HG03439 (cell line): ENCODE results near the gene SLC16A5.
"Not testable (repeated sequence)": the region's sequence is repeated elsewhere in the genome, so short reads cannot be mapped to it uniquely, and the experiment has no call there.

ENCODE experiments used
- ATAC-seq: cut with Tn5 transposase; IDR thresholded peaks from one replicate; pipeline ENCODE4 v1.9.1; 2021; ENCODE audit warnings: mild to moderate bottlenecking, moderate library complexity; ENCODE audit not compliant: unreplicated experiment

The SLC16A5 gene

GRCh38 chr17:75109407-75110233, 21.9 kb downstream of the SLC16A5 start, which contains the start of gene ARMC7:
Gene ARMC7 (plus strand): TSS chr17:75109969. CDS start chr17:75110289, 320 bp downstream.
- ATAC-seq, result peak; percentile 52

GRCh38 chr17:75110234-75110937, 22.6 kb downstream of the SLC16A5 start:
- no peak for ATAC-seq

DNA sequence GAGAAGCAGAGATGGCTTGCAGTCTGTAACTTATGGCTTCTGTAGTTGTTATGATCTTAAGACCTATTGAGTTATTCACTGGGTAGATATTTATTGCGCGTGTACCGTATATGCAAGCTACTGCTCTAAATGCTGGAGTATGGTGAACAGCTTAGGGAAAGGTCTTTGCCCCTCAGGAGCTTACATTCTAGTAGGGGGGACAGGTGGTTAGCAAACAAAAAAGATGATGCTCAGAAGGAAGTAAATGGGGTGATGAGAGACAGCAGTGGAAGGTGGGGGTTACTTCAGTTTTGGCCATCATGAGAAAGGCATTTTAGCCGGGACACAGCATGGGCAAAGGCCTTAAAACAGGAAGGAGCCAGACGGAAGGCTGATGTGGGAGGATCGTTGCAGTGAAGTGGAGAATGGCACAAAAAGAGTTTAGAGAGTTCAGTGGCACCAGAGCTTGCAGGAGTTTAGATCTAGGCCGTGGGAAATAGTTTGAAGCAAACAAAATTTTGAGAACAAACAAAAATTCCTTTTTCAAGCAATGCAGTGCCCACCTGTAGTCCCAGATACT, 24.1 kb downstream of the SLC16A5 start:
- ATAC-seq, result no peak

- ATAC-seq, result peak; percentile 51
Measured at GRCh38 chr17:75113798-75114551, 26.2 kb downstream of the SLC16A5 start.

GRCh38 chr17:75114552-75115314, 27.0 kb downstream of the SLC16A5 start:
- ATAC-seq, result no peak

- no peak for ATAC-seq
Measured at GRCh38 chr17:75115555-75115954, 27.8 kb downstream of the SLC16A5 start.

DNA sequence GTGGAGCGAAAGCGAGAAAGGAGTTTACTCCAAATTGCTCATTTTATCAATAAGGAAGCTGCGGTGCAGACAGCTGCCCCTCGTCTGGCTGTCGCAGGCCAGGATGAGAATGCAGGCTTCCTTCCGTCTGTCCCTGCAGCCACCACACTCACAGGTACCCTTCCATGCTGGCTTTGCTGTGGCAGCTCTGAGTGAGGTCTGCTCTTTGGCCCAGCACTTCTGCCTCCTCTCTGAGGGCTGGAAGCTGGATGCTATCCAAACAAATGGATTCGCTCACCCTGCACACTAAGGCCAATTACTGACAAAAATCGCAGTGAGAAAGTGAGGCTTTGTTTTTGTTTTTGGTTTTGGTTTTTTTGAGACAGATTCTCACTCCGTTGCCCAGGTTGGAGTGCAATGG, 29.0 kb downstream of the SLC16A5 start:
- ATAC-seq, result no peak

DNA sequence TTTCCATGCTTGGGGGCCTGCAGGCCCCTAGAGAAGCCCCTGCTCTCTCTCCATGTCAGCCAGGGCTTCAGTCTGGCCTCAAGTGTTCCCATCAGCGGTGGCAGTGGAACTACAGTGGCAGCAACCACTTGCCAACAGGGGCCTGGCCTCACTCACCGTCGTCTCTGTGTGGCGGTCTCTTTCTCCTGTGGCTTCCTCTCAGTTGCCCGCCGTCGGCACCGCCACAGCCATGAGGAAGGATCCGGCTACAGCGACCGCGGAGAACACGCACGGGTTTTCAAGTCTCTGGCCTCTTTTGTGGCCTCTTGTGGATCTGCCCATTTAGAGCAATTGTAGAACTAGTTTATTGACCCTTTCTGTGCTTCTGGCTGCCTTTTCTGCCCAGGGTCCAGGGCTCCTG, 30.6 kb downstream of the SLC16A5 start:
- no peak for ATAC-seq

- ATAC-seq, result no peak
Measured at GRCh38 chr17:75124041-75124818, 36.5 kb downstream of the SLC16A5 start.

GRCh38 chr17:75124819-75125162, 37.0 kb downstream of the SLC16A5 start:
- no peak for ATAC-seq

GRCh38 chr17:75125984-75126383, 38.2 kb downstream of the SLC16A5 start:
- no peak for ATAC-seq

GRCh38 chr17:75126954-75127353, 39.2 kb downstream of the SLC16A5 start:
- ATAC-seq, result no peak

GRCh38 chr17:75127936-75128335, 40.2 kb downstream of the SLC16A5 start:
- not testable (repeated sequence) for ATAC-seq

DNA sequence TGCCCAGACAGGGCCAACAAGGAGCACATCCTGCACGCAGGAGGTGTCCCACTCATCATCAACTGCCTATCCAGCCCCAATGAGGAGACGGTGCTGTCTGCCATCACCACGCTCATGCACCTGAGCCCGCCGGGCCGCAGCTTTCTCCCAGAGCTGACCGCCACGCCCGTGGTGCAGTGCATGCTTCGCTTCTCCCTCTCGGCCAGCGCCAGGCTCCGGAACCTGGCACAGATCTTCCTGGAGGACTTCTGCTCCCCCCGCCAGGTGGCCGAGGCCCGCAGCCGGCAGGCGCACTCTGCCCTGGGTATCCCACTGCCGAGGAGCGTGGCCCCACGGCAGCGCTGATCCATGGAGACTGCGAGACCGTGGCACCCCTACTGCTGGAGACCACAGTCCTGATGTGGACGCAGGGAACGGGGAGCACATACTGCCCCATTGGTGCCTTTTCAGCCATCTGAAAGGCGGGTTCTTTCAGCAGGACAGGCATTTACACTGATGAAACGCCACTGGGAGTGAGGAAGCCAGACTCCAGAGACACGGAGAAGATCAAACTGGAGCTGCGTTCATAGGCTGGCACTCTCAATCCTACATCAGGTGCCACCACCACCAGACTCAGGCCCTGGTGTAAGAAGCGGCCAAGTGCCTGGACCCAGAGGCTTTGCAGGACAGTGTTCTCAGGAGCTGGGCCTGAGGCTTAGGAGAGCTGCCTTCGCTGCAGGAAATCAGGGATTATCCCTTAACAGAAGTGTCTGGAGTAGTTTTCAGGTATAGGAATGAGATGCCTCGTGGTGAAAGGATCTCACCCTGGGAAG, 41.1 kb downstream of the SLC16A5 start:
- no peak for ATAC-seq

DNA sequence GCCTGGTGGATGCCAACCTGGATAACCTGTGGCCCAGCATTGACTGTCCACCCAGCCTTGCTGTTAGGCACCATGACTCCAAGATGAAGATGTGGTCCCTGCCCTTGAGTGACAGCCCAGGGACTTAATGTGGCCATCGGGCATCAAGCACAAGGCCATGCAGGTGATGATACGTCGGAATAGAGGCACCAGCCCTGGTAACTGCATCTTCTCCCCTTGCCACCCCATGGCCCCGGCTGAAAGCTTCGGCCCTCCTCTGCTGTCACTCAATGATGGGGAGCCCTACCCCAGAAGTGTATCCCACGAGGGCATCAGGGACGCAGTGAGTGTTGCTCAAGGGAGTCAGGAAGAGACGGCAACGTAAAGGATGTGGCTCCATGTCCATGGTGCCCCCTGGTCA, 41.8 kb downstream of the SLC16A5 start:
- ATAC-seq, result no peak

DNA sequence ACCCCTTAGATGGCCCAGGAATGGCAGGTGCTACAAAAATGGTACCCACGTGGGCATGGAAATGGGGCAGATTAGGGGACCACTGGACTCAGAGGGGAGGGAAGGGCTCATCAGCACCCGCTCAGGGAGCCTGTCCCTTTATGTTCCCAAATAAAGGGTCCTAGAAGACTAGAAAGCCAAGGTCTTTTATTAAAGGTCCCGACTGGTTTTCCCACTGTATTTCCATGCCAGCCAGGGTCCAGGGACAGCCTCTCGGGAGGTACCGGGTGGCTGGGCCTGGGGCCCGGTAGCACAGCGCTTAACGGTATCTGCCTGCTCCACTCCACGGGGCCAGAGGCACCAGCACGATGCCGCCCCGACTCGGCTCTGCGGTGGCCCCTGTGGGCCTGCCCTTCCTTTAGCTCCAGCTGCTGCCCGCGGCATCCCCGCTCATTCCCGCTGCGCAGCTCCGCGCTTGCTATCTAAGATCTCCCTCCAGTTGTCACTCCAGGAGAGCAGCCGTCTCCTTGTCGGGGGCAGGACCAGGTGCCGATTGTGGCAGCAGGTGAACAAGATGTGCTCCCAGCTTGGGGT, 42.4 kb downstream of the SLC16A5 start:
- ATAC-seq, result no peak

- ATAC-seq, result peak; percentile 4
Measured at GRCh38 chr17:75130632-75131277, 43.0 kb downstream of the SLC16A5 start.
